ELF-1 (cell line): ENCODE results near the gene PGGHG.
A peak's percentile ranks its signal among the peaks of the same experiment; 100 is the strongest.
"Not testable (repeated sequence)": the region's sequence is repeated elsewhere in the genome, so short reads cannot be mapped to it uniquely, and the experiment has no call there.

Experiments used
- DNase-seq: peaks from one replicate; pipeline ENCODE4 v3.0.0-alpha.2; 2016; ENCODE audit warnings: low read depth, low spot score

PGGHG gene

DNA sequence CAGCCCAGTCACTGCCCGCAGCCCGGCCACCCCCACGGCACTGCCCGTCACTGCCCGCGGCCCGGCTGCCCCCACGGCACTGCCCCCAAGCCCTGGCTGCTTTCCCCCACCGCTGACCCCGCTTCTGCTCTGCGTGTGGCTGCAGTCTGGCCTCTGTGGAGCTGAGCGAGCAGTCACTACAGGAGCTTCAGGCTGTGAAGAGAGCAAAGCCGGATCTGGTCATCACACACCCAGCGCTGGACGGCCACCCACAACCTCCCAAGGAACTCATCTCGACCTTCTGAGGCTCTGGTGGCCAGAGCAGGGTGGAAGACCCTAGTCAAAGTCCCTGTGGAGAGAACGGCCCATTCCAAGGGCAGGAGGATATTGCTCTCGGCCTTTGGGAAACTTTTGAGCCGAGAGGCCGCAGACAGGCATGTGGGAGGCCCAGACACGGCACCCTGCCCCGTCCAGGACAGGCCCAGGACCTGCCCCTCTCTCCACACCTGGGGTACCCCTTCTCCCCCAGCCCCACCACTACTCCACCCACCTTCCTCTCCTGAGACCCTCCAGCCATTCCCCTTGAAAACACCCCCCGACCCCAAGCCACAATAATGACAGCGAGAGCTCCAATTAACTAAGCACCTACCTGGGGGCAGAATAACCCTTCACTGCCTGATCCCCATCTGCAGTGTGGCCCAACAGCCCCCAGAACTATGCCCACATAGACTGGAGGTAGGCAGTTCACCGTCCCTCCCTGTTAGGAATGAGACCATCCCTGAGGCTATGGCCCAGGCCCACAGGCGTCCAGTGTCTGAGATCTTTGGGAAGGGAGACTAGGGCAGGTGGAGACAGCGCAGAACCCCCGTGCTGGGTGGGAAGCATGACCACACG lies 3.7 kb upstream of the PGGHG start:
- DNase-seq, result no peak

DNA sequence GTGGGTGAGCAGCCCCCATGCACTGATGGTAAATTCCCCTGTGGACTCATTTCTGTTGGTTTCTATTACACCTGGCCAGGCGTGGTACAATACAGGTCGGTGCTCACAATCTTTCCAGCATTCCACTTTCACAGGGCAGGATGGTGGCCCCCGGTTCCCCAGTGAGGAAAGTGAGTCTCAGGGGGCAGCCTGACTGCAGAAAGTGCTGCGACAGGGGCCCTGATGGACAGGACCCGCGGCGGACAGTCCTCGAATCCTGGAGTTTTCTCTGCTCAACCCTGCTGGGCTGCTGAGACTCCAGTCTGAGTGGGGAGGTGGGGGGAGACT lies 3.1 kb upstream of the PGGHG start:
- DNase-seq, result no peak

DNA sequence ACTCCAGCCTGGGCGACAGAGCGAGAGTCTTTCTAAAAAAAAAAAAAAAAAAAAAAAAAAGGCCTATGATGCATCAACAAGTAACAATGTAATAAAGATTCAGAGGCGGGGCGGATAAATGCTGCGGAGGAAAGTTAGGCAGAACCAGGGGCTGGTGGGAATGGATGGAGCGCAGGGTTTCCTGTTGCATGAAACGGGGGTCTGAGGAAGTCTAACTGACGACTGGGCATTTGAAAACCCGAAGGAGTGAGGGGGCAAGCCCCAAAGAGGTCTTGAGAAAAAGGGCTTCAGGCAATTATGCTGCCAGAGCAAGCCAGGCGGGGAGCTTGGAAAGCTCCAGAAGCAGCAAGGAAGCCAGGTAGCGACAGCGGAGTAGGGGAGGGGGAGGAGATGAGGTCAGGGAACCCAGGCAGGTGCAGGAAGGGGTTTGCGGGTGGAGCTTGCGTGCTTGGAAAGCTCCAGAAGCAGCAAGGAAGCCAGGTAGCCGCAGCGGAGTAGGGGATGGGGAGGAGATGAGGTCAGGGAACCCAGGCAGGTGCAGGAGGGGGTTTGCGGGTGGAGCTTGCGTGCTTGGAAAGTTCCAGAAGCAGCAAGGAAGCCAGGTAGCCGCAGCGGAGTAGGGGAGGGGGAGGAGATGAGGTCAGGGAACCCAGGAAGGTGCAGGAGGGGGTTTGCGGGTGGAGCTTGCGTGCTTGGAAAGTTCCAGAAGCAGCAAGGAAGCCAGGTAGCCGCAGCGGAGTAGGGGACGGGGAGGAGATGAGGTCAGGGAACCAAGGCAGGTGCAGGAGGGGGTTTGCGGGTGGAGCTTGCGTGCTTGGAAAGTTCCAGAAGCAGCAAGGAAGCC lies 1.7 kb upstream of the PGGHG start:
- DNase-seq, result not testable (repeated sequence)

DNA sequence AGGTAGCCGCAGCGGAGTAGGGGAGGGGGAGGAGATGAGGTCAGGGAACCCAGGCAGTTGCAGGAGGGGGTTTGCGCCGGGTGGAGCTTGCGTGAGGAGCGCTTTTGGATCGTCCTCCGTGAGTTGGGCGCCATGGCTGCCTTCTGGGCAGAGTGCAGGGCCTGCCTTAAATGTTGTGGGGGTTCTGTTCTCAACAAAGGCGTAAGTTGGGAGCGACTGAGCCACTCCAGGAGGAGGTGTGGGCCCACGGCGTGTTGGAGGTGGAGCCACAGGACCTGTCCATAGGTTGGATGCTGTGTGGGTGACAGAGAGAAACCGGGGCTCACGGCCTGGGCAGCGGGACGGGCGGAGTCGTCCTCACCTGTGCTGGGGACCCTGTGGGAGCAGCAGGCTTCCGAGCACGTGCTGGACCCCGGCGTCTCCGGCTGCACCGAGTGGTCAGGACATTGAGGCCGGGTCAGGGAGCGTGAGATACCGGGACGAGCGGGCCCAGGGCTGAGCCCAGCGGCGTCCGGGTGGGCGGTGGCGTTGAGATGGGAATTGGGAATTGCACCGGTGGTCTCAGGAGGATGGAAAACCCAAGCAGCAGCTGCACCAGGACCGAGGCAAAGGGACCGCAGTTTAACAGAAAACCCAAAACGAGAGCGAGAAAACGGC lies 977 bp upstream of the PGGHG start:
- no peak for DNase-seq

DNA sequence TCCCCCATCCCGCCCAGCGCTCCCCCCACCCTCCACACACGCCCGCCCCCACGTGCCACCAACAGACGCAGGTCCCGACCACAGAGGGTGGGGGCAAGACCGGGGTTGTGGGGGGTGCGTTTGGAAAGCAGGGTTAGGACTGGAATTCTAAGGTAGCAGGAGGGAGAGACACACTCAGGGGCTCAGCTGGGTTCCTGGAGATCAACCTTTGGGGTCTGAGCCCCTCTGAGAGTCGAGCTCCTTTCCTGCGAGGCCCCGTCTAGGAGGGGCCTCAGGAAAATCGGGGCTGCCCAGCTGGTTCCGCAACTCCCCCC lies 429 bp downstream of the PGGHG start:
- no peak for DNase-seq

DNA sequence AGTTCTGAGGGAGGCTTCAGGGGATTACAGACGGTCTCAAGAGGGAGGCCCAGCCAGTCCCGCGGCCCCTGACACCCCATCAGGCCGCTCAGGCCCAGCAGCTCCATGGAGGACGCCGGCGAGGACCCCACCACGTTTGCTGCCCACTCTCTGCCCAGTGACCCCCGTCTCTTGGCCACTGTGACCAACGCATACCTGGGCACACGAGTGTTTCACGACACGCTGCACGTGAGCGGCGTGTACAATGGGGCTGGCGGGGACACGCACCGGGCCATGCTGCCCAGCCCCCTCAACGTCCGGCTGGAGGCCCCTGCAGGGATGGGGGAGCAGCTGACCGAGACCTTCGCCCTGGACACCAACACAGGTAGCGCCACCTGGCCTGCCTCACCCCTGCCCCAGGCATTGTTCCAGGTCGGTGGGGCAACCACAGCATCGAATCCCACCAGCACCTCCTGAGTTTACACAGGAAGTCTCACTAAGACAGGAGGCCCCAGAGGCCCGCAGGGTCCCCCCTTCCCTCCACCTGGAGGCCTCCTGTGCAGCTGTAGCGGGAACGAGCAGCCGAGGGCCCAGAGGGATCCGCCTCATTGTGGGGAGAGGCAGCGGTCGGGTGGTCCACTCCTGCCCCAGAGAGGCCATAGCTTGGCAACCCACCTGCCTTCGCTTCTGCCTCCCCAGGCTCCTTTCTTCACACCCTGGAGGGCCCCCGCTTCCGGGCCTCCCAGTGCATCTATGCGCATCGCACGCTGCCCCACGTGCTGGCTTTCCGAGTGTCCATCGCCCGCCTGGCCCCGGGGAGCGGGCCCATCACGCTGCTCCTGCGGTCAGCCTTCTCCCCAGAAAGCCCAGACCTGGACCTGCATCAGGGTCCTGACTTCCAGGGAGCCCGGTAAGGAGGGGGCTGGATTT lies 1.0 kb downstream of the PGGHG start:
- no peak for DNase-seq

DNA sequence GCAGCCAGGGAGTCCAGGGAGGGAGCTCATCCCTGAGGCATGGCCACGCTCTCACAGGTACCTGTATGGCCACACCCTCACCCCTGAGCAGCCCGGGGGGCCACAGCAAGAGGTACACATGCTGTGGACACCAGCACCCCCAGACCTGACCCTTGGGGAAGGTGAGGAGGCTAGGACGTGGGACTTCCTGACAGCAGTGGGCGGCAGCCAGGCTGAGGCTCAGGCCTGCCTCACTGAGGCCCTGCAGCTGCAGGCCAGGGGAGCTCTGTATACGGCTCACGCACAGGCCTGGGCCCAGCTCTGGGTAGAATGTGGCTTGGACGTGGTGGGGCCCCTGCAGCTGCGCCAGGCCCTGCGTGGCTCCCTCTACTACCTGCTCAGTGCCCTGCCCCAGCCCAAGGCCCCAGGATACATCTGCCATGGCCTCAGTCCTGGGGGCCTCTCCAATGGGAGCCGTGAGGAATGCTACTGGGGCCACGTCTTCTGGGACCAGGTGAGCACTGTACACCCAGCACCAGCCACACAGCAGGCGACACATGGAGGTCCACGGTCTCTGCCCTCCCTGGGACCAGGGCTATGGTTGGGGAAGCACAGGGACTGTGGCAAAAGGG lies 1.8 kb downstream of the PGGHG start:
- no peak for DNase-seq

DNA sequence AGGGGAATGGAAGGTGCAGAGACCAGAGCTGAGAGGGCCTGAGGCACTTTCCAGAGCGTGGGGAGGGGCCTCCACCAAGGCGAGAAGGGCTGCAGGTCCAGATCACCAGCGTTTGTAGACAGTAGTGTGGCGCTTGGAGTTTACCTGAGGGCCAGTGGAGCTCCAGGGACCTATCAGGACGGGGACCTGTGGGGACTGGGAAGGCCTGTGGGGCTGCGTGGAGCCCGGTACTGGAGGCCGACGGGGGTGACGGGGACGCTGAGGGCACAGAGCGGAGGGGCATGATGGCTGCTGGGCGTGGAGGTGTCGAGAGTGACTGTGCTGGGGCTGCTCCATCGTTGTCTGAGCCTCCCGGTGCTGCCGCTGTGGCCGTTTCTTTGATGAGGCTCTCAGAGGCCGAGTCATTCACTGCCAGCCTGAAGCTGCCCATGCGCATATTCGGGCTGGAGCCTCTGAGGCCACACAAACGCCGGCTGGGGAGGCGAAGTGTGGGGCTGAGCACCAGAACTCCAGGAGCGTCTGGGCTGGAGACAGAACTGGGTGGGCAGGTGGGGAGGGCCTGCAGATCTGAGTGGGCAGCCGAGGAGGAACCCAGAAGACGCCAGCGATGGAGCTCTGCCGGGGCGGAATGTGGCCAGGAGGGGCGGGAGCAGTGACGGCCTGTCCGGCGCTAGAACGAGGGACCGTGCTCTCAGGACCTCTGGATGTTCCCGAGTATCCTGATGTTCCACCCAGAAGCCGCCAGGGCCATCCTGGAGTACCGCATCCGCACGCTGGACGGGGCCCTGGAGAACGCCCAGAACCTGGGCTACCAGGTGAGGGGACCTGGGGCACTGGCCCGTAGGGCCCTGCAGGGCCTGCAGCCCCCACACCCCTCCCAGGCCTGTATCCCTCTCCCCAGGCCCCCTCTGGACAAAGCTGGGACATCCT lies 2.6 kb downstream of the PGGHG start:
- peak; percentile 64 for DNase-seq

DNA sequence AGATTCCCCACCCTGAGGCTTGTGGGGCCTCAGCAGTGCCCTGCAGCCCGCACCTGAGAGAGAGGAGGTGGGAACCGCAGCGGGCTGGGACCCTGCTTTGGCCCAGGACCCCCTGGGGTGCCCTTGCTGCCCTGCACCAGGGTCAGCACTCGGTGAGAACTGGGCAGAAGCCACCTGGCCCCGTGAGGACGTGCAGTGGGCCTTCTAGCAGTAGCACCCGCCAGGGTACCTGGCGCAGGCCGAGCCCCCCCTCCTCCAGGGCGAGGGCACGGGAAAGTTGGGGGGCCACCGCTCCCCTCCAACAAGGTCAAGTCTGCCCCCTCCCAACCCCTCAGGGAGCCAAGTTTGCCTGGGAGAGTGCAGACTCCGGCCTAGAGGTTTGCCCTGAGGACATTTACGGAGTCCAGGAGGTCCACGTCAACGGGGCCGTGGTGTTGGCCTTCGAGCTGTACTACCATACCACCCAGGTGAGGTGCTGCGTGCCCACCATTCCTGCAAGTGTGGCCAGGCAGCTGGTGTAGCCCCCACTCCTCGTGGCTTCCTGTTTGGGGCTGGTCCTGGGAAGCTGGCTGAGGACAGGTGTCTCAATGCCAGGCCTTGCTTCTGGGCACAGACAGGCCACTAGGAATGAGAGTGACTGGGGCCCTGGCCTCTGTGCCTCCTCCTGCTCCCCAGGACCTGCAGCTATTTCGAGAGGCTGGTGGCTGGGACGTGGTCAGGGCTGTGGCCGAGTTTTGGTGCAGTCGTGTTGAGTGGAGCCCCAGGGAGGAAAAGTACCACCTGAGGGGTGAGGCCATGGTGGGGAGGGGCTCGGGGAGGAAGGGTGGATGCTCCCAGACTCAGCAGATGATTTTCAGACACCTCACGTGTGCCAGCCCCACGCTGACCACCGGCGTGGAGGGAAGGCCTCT lies 3.5 kb downstream of the PGGHG start:
- DNase-seq, result no peak

DNA sequence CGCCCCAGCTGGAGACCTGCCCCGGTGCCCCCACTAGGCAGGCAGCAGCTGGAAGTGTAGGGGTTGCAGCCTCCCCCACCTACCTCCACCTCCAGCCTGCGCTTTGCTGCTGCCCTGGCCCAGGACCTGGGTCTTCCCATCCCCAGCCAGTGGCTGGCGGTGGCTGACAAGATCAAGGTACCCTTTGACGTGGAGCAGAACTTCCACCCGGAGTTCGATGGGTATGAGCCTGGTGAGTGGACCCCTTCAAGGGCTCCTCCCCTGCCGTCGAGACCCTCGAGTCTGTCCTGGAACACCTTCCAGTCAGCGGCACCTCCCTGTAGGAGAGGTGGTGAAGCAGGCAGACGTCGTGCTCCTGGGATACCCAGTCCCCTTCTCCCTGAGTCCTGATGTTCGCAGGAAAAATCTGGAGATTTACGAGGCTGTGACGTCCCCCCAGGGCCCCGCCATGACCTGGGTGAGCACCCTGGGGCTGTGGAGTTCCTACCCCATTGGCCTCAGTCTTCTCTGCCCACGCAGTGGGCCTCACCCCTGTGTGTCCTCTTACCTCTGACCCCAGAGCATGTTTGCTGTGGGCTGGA lies 4.4 kb downstream of the PGGHG start:
- no peak for DNase-seq

DNA sequence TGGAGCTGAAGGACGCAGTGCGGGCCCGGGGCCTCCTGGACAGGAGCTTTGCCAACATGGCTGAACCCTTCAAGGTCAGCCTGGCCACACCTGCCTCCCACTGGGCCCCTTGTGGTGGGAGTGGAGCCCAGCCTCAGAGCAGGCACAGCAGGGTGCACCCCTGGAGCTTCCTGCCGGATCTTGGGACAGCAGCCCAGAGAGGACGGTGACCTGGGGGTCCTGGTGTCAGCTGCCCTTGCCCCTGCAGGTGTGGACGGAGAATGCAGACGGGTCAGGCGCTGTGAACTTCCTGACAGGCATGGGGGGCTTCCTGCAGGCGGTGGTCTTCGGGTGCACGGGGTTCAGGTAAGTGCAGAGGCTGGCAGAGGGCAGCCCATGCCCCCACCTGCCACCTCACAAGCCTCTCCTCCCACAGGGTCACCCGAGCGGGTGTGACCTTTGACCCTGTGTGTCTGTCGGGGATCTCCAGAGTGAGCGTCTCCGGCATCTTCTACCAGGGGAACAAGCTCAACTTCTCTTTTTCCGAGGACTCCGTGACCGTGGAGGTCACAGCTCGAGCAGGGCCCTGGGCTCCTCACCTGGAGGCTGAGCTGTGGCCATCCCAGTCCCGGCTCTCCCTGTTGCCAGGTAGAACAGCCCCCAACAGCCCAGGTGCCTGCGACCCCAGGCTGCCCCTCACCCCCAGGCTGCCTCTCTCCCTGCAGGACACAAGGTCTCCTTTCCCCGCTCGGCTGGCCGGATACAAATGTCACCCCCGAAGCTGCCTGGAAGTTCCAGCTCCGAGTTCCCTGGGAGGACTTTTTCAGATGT lies 5.1 kb downstream of the PGGHG start:
- no peak for DNase-seq

DNA sequence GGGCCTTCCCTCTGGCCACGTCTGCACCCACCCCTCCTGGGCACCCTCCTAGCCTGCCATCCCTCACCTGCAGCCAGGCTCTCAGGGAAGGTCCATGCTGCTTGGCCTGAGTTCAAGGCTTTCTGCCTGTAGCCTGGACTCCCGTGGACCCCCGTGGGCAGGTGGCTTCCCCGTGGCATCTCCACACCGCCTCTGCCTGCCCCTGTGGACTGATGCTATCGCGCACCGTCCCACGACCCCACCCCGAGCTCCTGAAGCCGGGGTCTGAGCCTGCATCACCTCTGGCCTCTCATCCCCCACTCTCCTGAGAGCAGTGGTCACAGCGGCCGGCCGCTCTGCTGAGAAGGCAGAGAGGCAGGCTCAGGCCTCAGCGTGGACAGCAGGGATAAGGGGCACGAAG lies 5.9 kb downstream of the PGGHG start:
- DNase-seq, result no peak

DNA sequence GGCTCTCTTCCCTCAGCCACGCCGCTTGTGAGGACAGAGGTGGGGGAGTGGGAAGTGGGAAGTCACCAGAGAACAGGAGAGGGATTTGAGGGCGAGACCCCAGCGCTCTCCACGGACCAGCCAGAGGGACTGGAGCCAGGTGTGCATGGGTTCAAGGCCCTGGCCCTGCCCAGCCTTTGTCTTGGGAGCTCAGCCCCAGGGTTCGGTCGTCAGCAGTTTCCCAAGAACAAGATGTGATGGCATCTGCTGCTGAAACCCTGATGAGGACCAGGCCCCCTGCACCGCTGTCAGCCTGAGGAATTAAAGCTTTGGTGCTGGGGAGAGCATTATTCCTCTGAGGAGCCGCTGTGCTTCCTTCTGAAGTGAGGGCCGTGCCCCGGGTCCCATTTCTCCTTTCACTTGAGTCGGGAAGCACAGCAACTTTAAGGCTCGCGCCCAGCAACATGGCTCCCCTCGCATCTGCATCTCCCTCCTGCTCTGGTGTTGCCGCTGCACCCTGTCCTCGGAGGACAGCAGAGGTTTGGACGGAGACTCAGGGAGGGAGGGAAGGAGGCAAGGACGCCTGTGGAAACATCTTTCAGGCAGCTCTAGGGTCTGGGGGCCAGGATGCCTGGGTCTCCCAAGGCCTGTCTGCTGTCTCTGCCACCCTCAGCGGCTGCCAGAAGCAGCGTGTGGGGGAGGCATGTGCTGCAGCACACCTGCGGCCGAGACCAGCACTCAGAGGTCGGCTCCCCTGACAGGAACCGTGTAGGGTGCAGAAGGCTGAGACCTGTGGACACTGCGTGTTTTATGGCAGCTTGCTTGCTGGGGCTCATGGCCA lies 6.6 kb downstream of the PGGHG start:
- no peak for DNase-seq

DNA sequence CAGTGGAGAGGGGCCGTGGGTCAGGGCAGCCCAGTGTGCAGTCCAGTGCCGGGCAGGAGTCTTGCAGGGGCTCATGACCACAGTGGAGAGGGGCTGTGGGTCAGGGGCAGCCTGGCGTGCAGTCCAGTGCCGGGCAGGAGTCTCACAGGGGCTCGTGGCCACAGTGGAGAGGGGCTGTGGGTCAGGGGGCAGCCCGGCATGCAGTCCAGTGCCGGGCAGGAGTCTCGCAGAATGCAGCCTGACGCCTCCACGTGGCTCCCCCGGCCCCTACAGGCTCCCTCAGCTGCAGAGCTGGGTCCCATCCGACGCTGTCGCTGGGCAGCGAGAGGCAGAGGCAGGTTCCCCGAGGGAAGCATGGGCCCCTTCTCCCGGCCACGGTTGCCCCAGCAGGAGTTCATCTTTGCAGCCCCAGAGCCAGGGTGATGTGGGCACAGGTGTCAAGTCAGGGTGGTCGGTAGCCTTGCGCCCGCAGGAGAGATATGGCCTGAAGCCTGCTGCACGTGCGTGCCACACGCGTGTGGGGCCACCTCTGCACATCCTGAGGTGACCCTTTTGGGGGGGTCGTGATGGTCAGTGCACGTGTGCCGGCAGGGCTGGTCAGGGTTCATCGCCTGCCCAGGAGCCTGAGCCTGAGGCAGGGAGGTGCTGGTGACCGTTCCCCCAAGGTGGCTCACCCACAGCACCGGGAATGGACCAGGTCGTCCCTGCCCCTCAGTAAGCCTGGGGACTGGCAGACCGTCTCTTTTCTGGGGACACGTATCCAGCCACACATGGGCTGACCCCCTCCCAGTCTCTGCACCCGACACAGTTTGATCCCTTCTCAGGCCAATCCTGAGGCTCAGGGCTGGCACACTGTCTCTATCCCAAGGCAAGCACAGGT lies 7.5 kb downstream of the PGGHG start:
- no peak for DNase-seq

DNA sequence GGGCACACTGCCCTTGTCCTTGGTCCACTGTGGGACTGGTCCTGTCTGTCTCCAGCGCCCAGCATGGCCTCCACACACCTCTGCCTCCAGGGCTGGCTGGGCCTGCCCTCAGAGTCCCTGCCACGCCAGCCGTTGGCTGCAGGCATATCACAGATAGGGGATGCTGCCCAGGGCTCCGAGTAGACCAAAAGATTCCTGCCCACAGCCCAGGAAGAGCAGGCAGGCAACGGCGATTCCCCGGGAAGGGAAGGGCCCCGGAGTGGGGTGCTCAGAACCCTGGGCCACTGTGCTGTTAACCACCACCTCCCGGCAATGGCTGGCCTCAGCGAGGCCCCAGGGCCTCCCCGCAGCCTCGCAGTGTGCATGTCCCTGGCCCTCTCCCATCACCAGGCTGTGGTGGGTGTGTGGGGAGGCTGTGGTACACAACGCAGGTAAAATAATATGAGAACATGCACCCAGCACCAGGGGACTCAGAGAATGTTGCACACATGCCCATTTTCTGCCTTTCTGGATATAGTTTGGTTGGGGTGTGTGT lies 8.2 kb downstream of the PGGHG start:
- DNase-seq, result no peak
